Measurements from ENCODE around the gene COMMD8.
A peak's percentile ranks its signal among the peaks of the same experiment; 100 is the strongest.
"Not testable (repeated sequence)": the region's sequence is repeated elsewhere in the genome, so short reads cannot be mapped to it uniquely, and the experiment has no call there.

Gene COMMD8

GRCh38 chr4:47463235-47463956, at the start of gene COMMD8:
COMMD8 (minus strand) TSS chr4:47463702; CDS start chr4:47463651, 51 bp downstream.
- DNase-seq (ENCODE audit: low read depth in 2 of 2), result peak; percentile 94

GRCh38 chr4:47510506-47511143, 47.1 kb upstream of the COMMD8 start:
- no peak for DNase-seq (ENCODE audit: low read depth in 2 of 2)

- DNase-seq (ENCODE audit: low read depth in 2 of 2), result no peak
Observed at GRCh38 chr4:47505666-47506065, 42.2 kb upstream of the COMMD8 start.

- DNase-seq (ENCODE audit: low read depth in 2 of 2), result no peak
Observed at GRCh38 chr4:47505147-47505546, 41.6 kb upstream of the COMMD8 start.

- no peak for DNase-seq (ENCODE audit: low read depth in 2 of 2)
Observed at GRCh38 chr4:47500776-47501175, 37.3 kb upstream of the COMMD8 start.

- DNase-seq (ENCODE audit: low read depth in 2 of 2), result no peak
Observed at GRCh38 chr4:47499700-47500099, 36.2 kb upstream of the COMMD8 start.

GRCh38 chr4:47498899-47499298, 35.4 kb upstream of the COMMD8 start:
- no peak for DNase-seq (ENCODE audit: low read depth in 2 of 2)

GRCh38 chr4:47494124-47494430, 30.6 kb upstream of the COMMD8 start:
- no peak for DNase-seq (ENCODE audit: low read depth in 2 of 2)

- no peak for DNase-seq (ENCODE audit: low read depth in 2 of 2)
Observed at GRCh38 chr4:47493238-47494123, 30.0 kb upstream of the COMMD8 start.

GRCh38 chr4:47490550-47490949, 27.0 kb upstream of the COMMD8 start:
- DNase-seq (ENCODE audit: low read depth in 2 of 2), result no peak

GRCh38 chr4:47488706-47489105, 25.2 kb upstream of the COMMD8 start:
- DNase-seq (ENCODE audit: low read depth in 2 of 2), result no peak

GRCh38 chr4:47486727-47487126, 23.2 kb upstream of the COMMD8 start:
- not testable (repeated sequence) for DNase-seq (ENCODE audit: low read depth in 2 of 2)

GRCh38 chr4:47486231-47486673, 22.8 kb upstream of the COMMD8 start:
- DNase-seq (ENCODE audit: low read depth in 2 of 2), result no peak

GRCh38 chr4:47485768-47486167, 22.3 kb upstream of the COMMD8 start:
- no peak for DNase-seq (ENCODE audit: low read depth in 2 of 2)

- DNase-seq (ENCODE audit: low read depth in 2 of 2), result peak; percentile 69 to 80
Observed at GRCh38 chr4:47485047-47485692, 21.7 kb upstream of the COMMD8 start, which contains the start of gene ATP10D. ATP10D (plus strand) TSS chr4:47485275; CDS start chr4:47512541, 27,266 bp downstream.

GRCh38 chr4:47484168-47484567, 20.7 kb upstream of the COMMD8 start:
- no peak for DNase-seq (ENCODE audit: low read depth in 2 of 2)

GRCh38 chr4:47483745-47484144, 20.2 kb upstream of the COMMD8 start:
- DNase-seq (ENCODE audit: low read depth in 2 of 2), result no peak

GRCh38 chr4:47482326-47482725, 18.8 kb upstream of the COMMD8 start:
- DNase-seq (ENCODE audit: low read depth in 2 of 2), result no peak

- DNase-seq (ENCODE audit: low read depth in 2 of 2), result no peak
Observed at GRCh38 chr4:47478804-47479203, 15.3 kb upstream of the COMMD8 start.

GRCh38 chr4:47475411-47475810, 11.9 kb upstream of the COMMD8 start:
- no peak for DNase-seq (ENCODE audit: low read depth in 2 of 2)

GRCh38 chr4:47474799-47475198, 11.3 kb upstream of the COMMD8 start:
- DNase-seq (ENCODE audit: low read depth in 2 of 2), result no peak

Measured in stimulated activated CD8-positive, alpha-beta memory T cell treated with anti-CD3 and anti-CD28 coated beads, Interleukin-15, amount 100 ng/mL, for 48 hours (primary cell).